Endothelial cell of umbilical vein (primary cell): ENCODE results near the gene HIPK1.

Source experiments
- CTCF ChIP-seq, 2 donors: IDR thresholded peaks; 1 replicate in 1 of 2; 2 replicates in 1 of 2; pipeline ENCODE4 v1.5.1; 2011; ENCODE audit warnings: low read length in 2 of 2, mild to moderate bottlenecking in 2 of 2, moderate library complexity in 2 of 2, control low read depth in 1 of 2, inconsistent platforms in 1 of 2, low read depth in 1 of 2; ENCODE audit not compliant: insufficient read depth in 1 of 2; ENCODE audit errors: extremely low read depth in 1 of 2
- POLR2A ChIP-seq: IDR thresholded peaks from 2 replicates; pipeline ENCODE4 v1.6.1; 2012; ENCODE audit warnings: low read depth, mild to moderate bottlenecking, control low read depth, low read length
- POLR2AphosphoS5 ChIP-seq: IDR thresholded peaks from 2 replicates; pipeline ENCODE4 v1.6.1; 2012; ENCODE audit warnings: low read depth, mild to moderate bottlenecking, control low read depth, low read length, moderate library complexity; ENCODE audit not compliant: insufficient read depth

GRCh38 chr1:113947388-113948107 lies 18.4 kb downstream of the HIPK1 start:
- no peak for TF ChIP-seq POLR2AphosphoS5
- TF ChIP-seq CTCF (IDR thresholded peaks at IDR 0.05; ENCODE audit: extremely low read depth in 1 of 2, insufficient read depth in 1 of 2, low read depth in 1 of 2, low read length in 2 of 2) = no peak
- no peak for TF ChIP-seq POLR2A
